ENCODE measurements around the gene HSD17B11. TPM values are rescaled to one million over a fixed set of nuclear protein-coding genes. Genes with fewer than 3 reads are reported as not detected.
A peak's percentile ranks its signal among the peaks of the same experiment; 100 is the strongest.

HSD17B11 gene
- total RNA-seq, 2 donors from 2014 or later, result 18.3 to 22.7 TPM

GRCh38 chr4:87377816-87378215 is 13.2 kb downstream of the HSD17B11 start:
- Mint-ChIP-seq H3K27me3 (ENCODE audit: insufficient read depth) (no peaks in the 10 kb centered on the region), H3K36me3 (ENCODE audit: low read depth) (peaks cover 43% of the 10 kb centered on the region), H3K27ac (no peak overlapping the region), H3K9me3 (no peaks in the 10 kb centered on the region), H3K4me3 (no peak overlapping the region), H3K4me1 (no peaks in the 10 kb centered on the region)
- Histone ChIP-seq H3K36me3 (ENCODE audit: control insufficient read depth, insufficient read depth, low read length) (peaks cover 16% of the 10 kb centered on the region), H3K9me3 (ENCODE audit: control insufficient read depth, low read length) (no peaks in the 10 kb centered on the region), H3K27me3 (ENCODE audit: control insufficient read depth, insufficient read depth, low read length, poor library complexity, severe bottlenecking) (no peaks in the 10 kb centered on the region), H3K9ac (ENCODE audit: extremely low read depth, low read length, poor library complexity, severe bottlenecking) (no peak overlapping the region), H3K27ac (ENCODE audit: low read depth, low read length) (no peak overlapping the region), H3K4me3 (ENCODE audit: low read length) (no peak overlapping the region), H3K4me1 (ENCODE audit: control insufficient read depth, insufficient read depth, low read length) (no peaks in the 10 kb centered on the region)
- no peak for TF ChIP-seq CTCF (conservative IDR thresholded peaks at IDR 0.05)
- WGBS, 2 experiments (ENCODE audit: insufficient coverage in 1 of 2, insufficient read length in 1 of 2), result 92 to 100% methylated on average over 2 of the region's 2 CpGs
- no peak for DNase-seq

- no peak overlapping the region for H3K9ac ChIP-seq (ENCODE audit: extremely low read depth, low read length, poor library complexity, severe bottlenecking)
- peaks cover 46% of the 10 kb centered on the region for H3K36me3 Mint-ChIP-seq (ENCODE audit: low read depth)
- H3K36me3 ChIP-seq (ENCODE audit: control insufficient read depth, insufficient read depth, low read length), result peaks cover 20% of the 10 kb centered on the region
- no peaks in the 10 kb centered on the region for H3K9me3 Mint-ChIP-seq
- no peaks in the 10 kb centered on the region for H3K27me3 ChIP-seq (ENCODE audit: control insufficient read depth, insufficient read depth, low read length, poor library complexity, severe bottlenecking)
- DNase-seq, result no peak
- WGBS, 2 experiments (ENCODE audit: insufficient coverage in 1 of 2, insufficient read length in 1 of 2), result 56 to 69% methylated on average over 3 to 4 of the region's 4 CpGs
- no peaks in the 10 kb centered on the region for H3K9me3 ChIP-seq (ENCODE audit: control insufficient read depth, low read length)
- H3K27me3 Mint-ChIP-seq (ENCODE audit: insufficient read depth), result no peaks in the 10 kb centered on the region
- H3K27ac ChIP-seq (ENCODE audit: low read depth, low read length), result no peak overlapping the region
- no peaks in the 10 kb centered on the region for H3K4me1 Mint-ChIP-seq
- TF ChIP-seq CTCF (conservative IDR thresholded peaks at IDR 0.05), result peak; percentile 85
- H3K27ac Mint-ChIP-seq, result no peak overlapping the region
- H3K4me3 Mint-ChIP-seq, result no peak overlapping the region
- H3K4me3 ChIP-seq (ENCODE audit: low read length), result no peak overlapping the region
- no peaks in the 10 kb centered on the region for H3K4me1 ChIP-seq (ENCODE audit: control insufficient read depth, insufficient read depth, low read length)
Measured at GRCh38 chr4:87375719-87376291, 15.2 kb downstream of the HSD17B11 start.

- no peaks in the 10 kb centered on the region for H3K4me1 ChIP-seq (ENCODE audit: control insufficient read depth, insufficient read depth, low read length)
- no peak overlapping the region for H3K4me3 ChIP-seq (ENCODE audit: low read length)
- Mint-ChIP-seq H3K4me3 (no peak overlapping the region), H3K4me1 (no peaks in the 10 kb centered on the region), H3K36me3 (ENCODE audit: low read depth) (peaks cover 74% of the 10 kb centered on the region), H3K9me3 (peaks cover 14% of the 10 kb centered on the region), H3K27ac (no peak overlapping the region), H3K27me3 (ENCODE audit: insufficient read depth) (no peaks in the 10 kb centered on the region)
- H3K9ac ChIP-seq (ENCODE audit: extremely low read depth, low read length, poor library complexity, severe bottlenecking), result no peak overlapping the region
- TF ChIP-seq CTCF (conservative IDR thresholded peaks at IDR 0.05), result no peak
- no peak overlapping the region for H3K27ac ChIP-seq (ENCODE audit: low read depth, low read length)
- no peak for DNase-seq
- peaks cover 53% of the 10 kb centered on the region for H3K36me3 ChIP-seq (ENCODE audit: control insufficient read depth, insufficient read depth, low read length)
- peaks cover 19% of the 10 kb centered on the region for H3K9me3 ChIP-seq (ENCODE audit: control insufficient read depth, low read length)
- 96 to 100% methylated on average over 1 to 2 of the region's 2 CpGs for WGBS, 2 experiments (ENCODE audit: insufficient coverage in 1 of 2, insufficient read length in 1 of 2)
- no peaks in the 10 kb centered on the region for H3K27me3 ChIP-seq (ENCODE audit: control insufficient read depth, insufficient read depth, low read length, poor library complexity, severe bottlenecking)
Measured at GRCh38 chr4:87370068-87370467, 20.9 kb downstream of the HSD17B11 start.

Data from endodermal cell (in vitro differentiated cells).